Measurements from ENCODE around the gene PWWP2B. TPM values are rescaled to one million over a fixed set of nuclear protein-coding genes. Genes with fewer than 3 reads are reported as not detected.
A peak's percentile ranks its signal among the peaks of the same experiment; 100 is the strongest.

Gene PWWP2B
- total and polyA plus RNA-seq, 7 experiments from 2014 or later: 1.5 to 22.2 (median 11.5) TPM

GRCh38 chr10:132449051-132449810, 52.2 kb downstream of the PWWP2B start:
- Histone ChIP-seq H3K36me3 (ENCODE audit: control insufficient read depth in 2 of 3, insufficient read depth in 3 of 3, low read length in 3 of 3) (no peaks in the 10 kb centered on the region), H3K4me3 (ENCODE audit: low read length) (no peak overlapping the region), H3K4me1 (ENCODE audit: control insufficient read depth in 2 of 2, insufficient read depth in 2 of 2, low read length in 2 of 2) (peaks cover 29 to 56% of the 10 kb centered on the region in 2 donors), H3K9me3 (ENCODE audit: control insufficient read depth in 2 of 3, low read length in 3 of 3) (no peaks in the 10 kb centered on the region), H3K27ac (ENCODE audit: low read depth, low read length) (peak overlapping the region; percentile 47), H3K27me3 (ENCODE audit: control insufficient read depth in 2 of 2, insufficient read depth in 2 of 2, low read length in 2 of 2) (no peaks in the 10 kb centered on the region)
- peak overlapping the region in 8 of 9 donors; percentile 40 to 90 (median 81) for H3K27ac Mint-ChIP-seq
- H3K36me3 Mint-ChIP-seq: no peaks in the 10 kb centered on the region
- no peak for ATAC-seq
- no peaks in the 10 kb centered on the region for H3K27me3 Mint-ChIP-seq
- ChIA-PET CTCF (interaction anchor here (0.8 kb wide), 1 partner anchor 62 kb away, joined by 3 read pairs; no protein-coding TSS in a partner anchor), POLR2A (no interaction called here)
- peaks cover 21 to 62% (median 42%) of the 10 kb centered on the region in 7 donors for H3K4me1 Mint-ChIP-seq
- H3K4me3 Mint-ChIP-seq: peak overlapping the region in 1 of 10 donors; percentile 21
- H3K9me3 Mint-ChIP-seq: no peaks in the 10 kb centered on the region
- intact Hi-C loops (cut with micrococcal nuclease): loop anchor here (5.0 kb wide), 3 partner anchors 292 to 547 kb away; partner anchors contain the start of genes PPP2R2D (in 2 of the 2) and BNIP3 (in 1 of the 2)
- DNase-seq: no peak

DNA sequence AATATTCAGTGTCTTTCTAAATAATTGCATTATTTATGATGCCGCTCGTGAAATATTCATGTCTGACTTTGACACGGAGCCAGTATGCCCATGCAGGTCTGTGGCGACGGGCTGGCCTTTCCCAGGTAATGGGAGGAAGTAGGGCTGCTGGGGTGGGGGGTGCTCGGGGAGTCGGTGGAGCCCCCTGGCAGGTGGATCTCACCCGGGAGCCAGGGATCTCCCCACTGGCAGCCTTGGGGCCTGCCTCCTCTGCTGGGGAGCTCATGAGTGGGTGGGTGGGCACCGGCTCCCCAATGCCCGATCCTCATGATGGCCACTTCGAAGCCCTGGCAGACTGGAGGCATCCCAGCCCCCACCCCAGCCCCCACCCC, 52.8 kb downstream of the PWWP2B start:
- ATAC-seq (no peak), DNase-seq (no peak)
- intact Hi-C loops (cut with micrococcal nuclease): loop anchor here (5.0 kb wide), 3 partner anchors 292 to 547 kb away; partner anchors contain the start of genes PPP2R2D (in 2 of the 2) and BNIP3 (in 1 of the 2)
- H3K36me3 Mint-ChIP-seq: no peaks in the 10 kb centered on the region
- H3K27ac Mint-ChIP-seq: peak overlapping the region in 8 of 9 donors; percentile 40 to 90 (median 76)
- H3K4me1 Mint-ChIP-seq: peaks cover 21 to 58% (median 40%) of the 10 kb centered on the region in 7 donors
- Histone ChIP-seq H3K9me3 (ENCODE audit: control insufficient read depth in 2 of 3, low read length in 3 of 3) (no peaks in the 10 kb centered on the region), H3K4me1 (ENCODE audit: control insufficient read depth in 2 of 2, insufficient read depth in 2 of 2, low read length in 2 of 2) (peaks cover 29 to 50% of the 10 kb centered on the region in 2 donors), H3K36me3 (ENCODE audit: control insufficient read depth in 2 of 3, insufficient read depth in 3 of 3, low read length in 3 of 3) (no peaks in the 10 kb centered on the region), H3K27me3 (ENCODE audit: control insufficient read depth in 2 of 2, insufficient read depth in 2 of 2, low read length in 2 of 2) (no peaks in the 10 kb centered on the region), H3K27ac (ENCODE audit: low read depth, low read length) (peak overlapping the region; percentile 47), H3K4me3 (ENCODE audit: low read length) (no peak overlapping the region)
- POLR2A ChIA-PET: no interaction called here
- H3K27me3 Mint-ChIP-seq: no peaks in the 10 kb centered on the region
- no peaks in the 10 kb centered on the region for H3K9me3 Mint-ChIP-seq
- H3K4me3 Mint-ChIP-seq: peak overlapping the region in 1 of 10 donors; percentile 21
- CTCF ChIA-PET: interaction anchor here (0.8 kb wide), 1 partner anchor 62 kb away, joined by 3 read pairs; no protein-coding TSS in a partner anchor

GRCh38 chr10:132450466-132450824, 53.4 kb downstream of the PWWP2B start:
- Mint-ChIP-seq H3K4me3 (no peak overlapping the region), H3K36me3 (no peaks in the 10 kb centered on the region), H3K27me3 (no peaks in the 10 kb centered on the region), H3K4me1 (peaks cover 17 to 51% (median 34%) of the 10 kb centered on the region in 7 donors), H3K27ac (peak overlapping the region in 7 of 9 donors; percentile 62 to 92 (median 85)), H3K9me3 (no peaks in the 10 kb centered on the region)
- Histone ChIP-seq H3K4me3 (ENCODE audit: low read length) (no peak overlapping the region), H3K27ac (ENCODE audit: low read depth, low read length) (peak overlapping the region; percentile 88), H3K9me3 (ENCODE audit: control insufficient read depth in 2 of 3, low read length in 3 of 3) (no peaks in the 10 kb centered on the region), H3K36me3 (ENCODE audit: control insufficient read depth in 2 of 3, insufficient read depth in 3 of 3, low read length in 3 of 3) (no peaks in the 10 kb centered on the region), H3K27me3 (ENCODE audit: control insufficient read depth in 2 of 2, insufficient read depth in 2 of 2, low read length in 2 of 2) (no peaks in the 10 kb centered on the region), H3K4me1 (ENCODE audit: control insufficient read depth in 2 of 2, insufficient read depth in 2 of 2, low read length in 2 of 2) (peaks cover 29 to 44% of the 10 kb centered on the region in 2 donors)
- intact Hi-C loops (cut with micrococcal nuclease): no loop called here
- ChIA-PET POLR2A (interaction anchor here (1.9 kb wide), 1 partner anchor 54 kb away, joined by 8 read pairs; the partner anchor contains the start of gene PWWP2B), CTCF (no interaction called here)
- no peak for DNase-seq
- no peak for ATAC-seq

- ATAC-seq (no peak), DNase-seq (no peak)
- intact Hi-C loops (cut with micrococcal nuclease): no loop called here
- peak overlapping the region; percentile 88 for H3K27ac ChIP-seq (ENCODE audit: low read depth, low read length)
- H3K27me3 Mint-ChIP-seq: no peaks in the 10 kb centered on the region
- no peaks in the 10 kb centered on the region for H3K9me3 ChIP-seq (ENCODE audit: control insufficient read depth in 2 of 3, low read length in 3 of 3)
- peaks cover 29 to 42% of the 10 kb centered on the region in 2 donors for H3K4me1 ChIP-seq (ENCODE audit: control insufficient read depth in 2 of 2, insufficient read depth in 2 of 2, low read length in 2 of 2)
- CTCF ChIA-PET: interaction anchor here (0.9 kb wide), 1 partner anchor 63 kb away, joined by 3 read pairs; no protein-coding TSS in a partner anchor
- no peaks in the 10 kb centered on the region for H3K27me3 ChIP-seq (ENCODE audit: control insufficient read depth in 2 of 2, insufficient read depth in 2 of 2, low read length in 2 of 2)
- no peaks in the 10 kb centered on the region for H3K36me3 Mint-ChIP-seq
- no peak overlapping the region for H3K4me3 Mint-ChIP-seq
- no peak overlapping the region for H3K4me3 ChIP-seq (ENCODE audit: low read length)
- no peaks in the 10 kb centered on the region for H3K36me3 ChIP-seq (ENCODE audit: control insufficient read depth in 2 of 3, insufficient read depth in 3 of 3, low read length in 3 of 3)
- peaks cover 17 to 50% (median 33%) of the 10 kb centered on the region in 7 donors for H3K4me1 Mint-ChIP-seq
- peak overlapping the region; percentile 81 to 97 (median 92) for H3K27ac Mint-ChIP-seq
- no peaks in the 10 kb centered on the region for H3K9me3 Mint-ChIP-seq
- POLR2A ChIA-PET: interaction anchor here (1.3 to 2.4 kb wide), 3 partner anchors 54 to 63 kb away, joined by 4 to 8 read pairs (median 7); partner anchors contain the start of gene PWWP2B
These were observed 54.0 kb downstream of the PWWP2B start for GRCh38 chr10:132450825-132451505.

DNA sequence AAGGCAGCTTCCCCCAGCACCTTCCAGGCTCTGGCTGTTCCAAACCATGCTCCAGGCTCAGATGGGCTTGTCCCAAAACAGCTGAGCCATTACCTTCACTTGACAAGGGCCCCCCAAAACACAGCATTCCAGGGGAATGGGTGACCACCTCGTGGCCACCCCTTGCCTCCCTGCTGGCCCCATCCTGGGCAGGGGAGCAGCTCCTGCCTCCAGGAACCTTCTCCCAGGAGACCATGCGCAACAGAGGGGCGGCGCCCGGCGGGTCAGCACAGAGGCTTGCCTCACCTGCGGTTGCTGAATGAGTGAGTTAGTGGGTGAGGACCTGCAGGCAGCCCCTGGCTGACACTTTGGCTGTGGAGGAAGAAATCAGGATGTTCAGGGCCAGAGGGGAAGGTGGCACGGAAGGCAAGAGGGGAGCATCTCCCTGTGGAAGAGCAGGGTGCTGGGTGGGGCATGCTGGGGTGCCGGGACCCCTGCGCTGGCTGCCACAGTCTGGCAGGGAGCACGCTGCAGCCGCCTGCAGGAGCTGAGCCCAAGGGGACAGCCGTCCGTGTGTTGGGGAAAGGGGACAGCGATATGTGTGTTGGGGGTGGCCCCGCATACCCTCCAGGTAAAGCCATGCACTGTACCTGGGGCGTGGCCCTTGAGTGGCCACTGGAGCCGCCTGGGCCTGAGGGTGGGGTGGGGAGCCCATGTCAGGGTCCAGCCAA, 54.7 kb downstream of the PWWP2B start:
- peak overlapping the region in 4 of 10 donors; percentile 29 to 69 (median 34) for H3K4me3 Mint-ChIP-seq
- intact Hi-C loops (cut with micrococcal nuclease): loop anchor here in 1 of 2 donors (2.0 kb wide), 1 partner anchor 17 kb away; no protein-coding TSS in a partner anchor
- H3K27ac Mint-ChIP-seq: peak overlapping the region; percentile 81 to 97 (median 92)
- H3K9me3 ChIP-seq (ENCODE audit: control insufficient read depth in 2 of 3, low read length in 3 of 3): no peaks in the 10 kb centered on the region
- no peaks in the 10 kb centered on the region for H3K9me3 Mint-ChIP-seq
- ATAC-seq: no peak
- no peak overlapping the region for H3K4me3 ChIP-seq (ENCODE audit: low read length)
- no peaks in the 10 kb centered on the region for H3K36me3 Mint-ChIP-seq
- POLR2A ChIA-PET: interaction anchor here (1.0 to 2.4 kb wide), 5 partner anchors 8 to 64 kb away, joined by 4 to 8 read pairs (median 4); partner anchors contain the start of gene PWWP2B
- H3K4me1 Mint-ChIP-seq: peaks cover 17 to 43% (median 29%) of the 10 kb centered on the region in 7 donors
- H3K27me3 ChIP-seq (ENCODE audit: control insufficient read depth in 2 of 2, insufficient read depth in 2 of 2, low read length in 2 of 2): no peaks in the 10 kb centered on the region
- H3K36me3 ChIP-seq (ENCODE audit: control insufficient read depth in 2 of 3, insufficient read depth in 3 of 3, low read length in 3 of 3): no peaks in the 10 kb centered on the region
- peaks cover 25 to 35% of the 10 kb centered on the region in 2 donors for H3K4me1 ChIP-seq (ENCODE audit: control insufficient read depth in 2 of 2, insufficient read depth in 2 of 2, low read length in 2 of 2)
- CTCF ChIA-PET: interaction anchor here (0.8 to 0.9 kb wide), 2 partner anchors 64 to 88 kb away, joined by 3 to 4 read pairs; no protein-coding TSS in a partner anchor
- H3K27ac ChIP-seq (ENCODE audit: low read depth, low read length): peak overlapping the region; percentile 88
- DNase-seq: no peak
- H3K27me3 Mint-ChIP-seq: no peaks in the 10 kb centered on the region

All from naive thymus-derived CD4-positive, alpha-beta T cell (primary cell).